Thyroid gland (tissue), 4 donors: Measurements from ENCODE around the gene FOXN3. TPM values are rescaled to one million over a fixed set of nuclear protein-coding genes. Genes with fewer than 3 reads are reported as not detected.

Experiments used
- DNase-seq, 2 donors: peaks; one replicate each; pipeline ENCODE4 v3.0.0-alpha.2; 2019
- H3K27ac ChIP-seq, 3 donors: fragments of 200-600 bp; sonication (generic); 1 replicate in 2 of 3; 2 replicates in 1 of 3; pipeline ENCODE4 v1.5.1; 2016 to 2019; ENCODE audit warnings: mild to moderate bottlenecking in 1 of 3, moderate library complexity in 1 of 3
- H3K27me3 ChIP-seq: fragments of 200-600 bp; sonication (generic); one replicate; pipeline ENCODE4 v1.5.1; 2019
- H3K36me3 ChIP-seq, 2 donors: fragments of 200-600 bp; sonication (generic); one replicate each; pipeline ENCODE4 v1.5.1; 2016 to 2019
- H3K4me1 ChIP-seq, 2 donors: fragments of 200-600 bp; sonication (generic); one replicate each; pipeline ENCODE4 v1.5.1; 2017 to 2019
- H3K4me3 ChIP-seq, 3 donors: fragments of 200-600 bp; sonication (generic); replicated peaks in 1 of 3; 1 replicate in 2 of 3; 2 replicates in 1 of 3; pipeline ENCODE4 v1.5.1; 2016; ENCODE audit warnings: mild to moderate bottlenecking in 1 of 3
- H3K9me3 ChIP-seq: fragments of 200-600 bp; sonication (generic); one replicate; pipeline ENCODE4 v1.5.1; 2017
- CTCF ChIP-seq, 6 experiments: fragments of 200-600 bp in 3 of 6; fragments of 450-650 bp in 3 of 6; sonication (generic) in 3 of 6; IDR thresholded peaks; one replicate each; pipeline ENCODE4 v1.5.1; 2016 to 2019; ENCODE audit warnings: antibody characterized with exemption in 6 of 6, mild to moderate bottlenecking in 2 of 6, inconsistent platforms in 1 of 6, moderate library complexity in 1 of 6
- POLR2A ChIP-seq, 2 donors: fragments of 450-650 bp; IDR thresholded peaks; one replicate each; pipeline ENCODE4 v1.6.1; 2017; ENCODE audit warnings: antibody characterized with exemption in 2 of 2, mild to moderate bottlenecking in 2 of 2, moderate library complexity in 1 of 2
- WGBS, 2 donors: methylation state at CpG; one replicate each; pipeline ENCODE4 v1.1.5; 2017; 5-methylcytosine and 5-hydroxymethylcytosine counted together
- intact Hi-C: fragments of 100-400 bp; cut with DNase I; formaldehyde crosslinking; loops from one replicate; pipeline ENCODE4 v1.15.1; 2023
- total RNA-seq, 4 donors: library from RNA; depleted of rRNA; stranded (reverse); fragments of >200 nt; gene quantifications; one replicate each; pipeline ENCODE4 v1.2.3, GENCODE V29; 2016

The FOXN3 gene
- total RNA-seq, 4 donors from 2014 or later, result 38.7 to 70.1 (median 43.1) TPM

GRCh38 chr14:89292579-89293313 is 124.3 kb downstream of the FOXN3 start:
- Histone ChIP-seq H3K4me1 (no peaks in the 10 kb centered on the region), H3K4me3 (no peak overlapping the region), H3K9me3 (no peaks in the 10 kb centered on the region), H3K27ac (no peak overlapping the region), H3K36me3 (no peaks in the 10 kb centered on the region), H3K27me3 (no peaks in the 10 kb centered on the region)
- TF ChIP-seq CTCF (IDR thresholded peaks at IDR 0.05) (no peak), POLR2A (IDR thresholded peaks at IDR 0.05) (no peak)
- no peak for DNase-seq
- WGBS, 2 donors, result 86 to 87% methylated on average over 13 of the region's 13 CpGs
- intact Hi-C loops, result no loop called here

GRCh38 chr14:89291351-89291940 is 125.6 kb downstream of the FOXN3 start:
- 87 to 89% methylated on average over 9 of the region's 9 CpGs for WGBS, 2 donors
- TF ChIP-seq CTCF (IDR thresholded peaks at IDR 0.05) (no peak), POLR2A (IDR thresholded peaks at IDR 0.05) (no peak)
- no peaks in the 10 kb centered on the region for H3K27me3 ChIP-seq
- H3K4me3 ChIP-seq, result no peak overlapping the region
- intact Hi-C loops, result no loop called here
- no peaks in the 10 kb centered on the region for H3K36me3 ChIP-seq
- H3K27ac ChIP-seq, result no peak overlapping the region
- H3K4me1 ChIP-seq, result no peaks in the 10 kb centered on the region
- H3K9me3 ChIP-seq, result no peaks in the 10 kb centered on the region
- no peak for DNase-seq

- no peak overlapping the region for H3K4me3 ChIP-seq
- H3K36me3 ChIP-seq, result no peaks in the 10 kb centered on the region
- H3K27me3 ChIP-seq, result no peaks in the 10 kb centered on the region
- H3K27ac ChIP-seq, result no peak overlapping the region
- DNase-seq, result no peak
- WGBS, 2 donors, result 91 to 92% methylated on average over 8 of the region's 8 CpGs
- TF ChIP-seq POLR2A (IDR thresholded peaks at IDR 0.05), result no peak
- TF ChIP-seq CTCF (IDR thresholded peaks at IDR 0.05), result no peak
- intact Hi-C loops, result no loop called here
- no peaks in the 10 kb centered on the region for H3K9me3 ChIP-seq
- H3K4me1 ChIP-seq, result no peaks in the 10 kb centered on the region
Measured at GRCh38 chr14:89290813-89291212, 126.2 kb downstream of the FOXN3 start.

- intact Hi-C loops, result no loop called here
- no peak for TF ChIP-seq CTCF (IDR thresholded peaks at IDR 0.05)
- no peak for TF ChIP-seq POLR2A (IDR thresholded peaks at IDR 0.05)
- DNase-seq, result no peak
- WGBS, 2 donors, result 75 to 77% methylated on average over 5 of the region's 5 CpGs
- H3K4me1 ChIP-seq, result no peaks in the 10 kb centered on the region
- no peak overlapping the region for H3K4me3 ChIP-seq
- no peaks in the 10 kb centered on the region for H3K9me3 ChIP-seq
- H3K27me3 ChIP-seq, result no peaks in the 10 kb centered on the region
- H3K27ac ChIP-seq, result no peak overlapping the region
- H3K36me3 ChIP-seq, result no peaks in the 10 kb centered on the region
Measured at GRCh38 chr14:89289477-89289876, 127.6 kb downstream of the FOXN3 start.

GRCh38 chr14:89288114-89288513 is 128.9 kb downstream of the FOXN3 start:
- no peak for TF ChIP-seq POLR2A (IDR thresholded peaks at IDR 0.05)
- no peak for TF ChIP-seq CTCF (IDR thresholded peaks at IDR 0.05)
- Histone ChIP-seq H3K27ac (no peak overlapping the region), H3K36me3 (no peaks in the 10 kb centered on the region), H3K27me3 (no peaks in the 10 kb centered on the region), H3K9me3 (no peaks in the 10 kb centered on the region), H3K4me1 (no peaks in the 10 kb centered on the region), H3K4me3 (no peak overlapping the region)
- intact Hi-C loops, result no loop called here
- WGBS, 2 donors, result 97 to 99% methylated on average over 3 of the region's 3 CpGs
- no peak for DNase-seq
